A549 (cell line): ENCODE measurements around the gene CFAP61. TPM values are rescaled to one million over a fixed set of nuclear protein-coding genes. Genes with fewer than 3 reads are reported as not detected.

Experiments
- ATAC-seq, 2 experiments: fragments of 200-7000 bp in 1 of 2; fragments of >200 bp in 1 of 2; cut with Nextera tagmentation in 1 of 2; cut with Tn5 transposase in 1 of 2; 3 replicates each; pipeline versions ENCODE4 v1.8.0 to v1.9.1; 2018 to 2020; ENCODE audit warnings: mild to moderate bottlenecking in 1 of 2, moderate library complexity in 1 of 2
- CTCF ChIA-PET: fragments of 300-600 bp; sonication (Branson Sonifier 250); formaldehyde crosslinking; extraction: SDS; loops from one replicate; lab custom pipeline; 2021; ENCODE audit warnings: antibody characterized with exemption, inconsistent platforms; lab: Yijun Ruan, JAX
- POLR2A ChIA-PET: fragments of 350-600 bp; formaldehyde crosslinking; extraction: SDS; loops from one replicate; lab custom pipeline; 2021; ENCODE audit warnings: antibody characterized with exemption, inconsistent platforms; lab: Yijun Ruan, JAX
- DNase-seq, 2 experiments: peaks; one replicate each; pipeline versions ENCODE4 v3.0.0 to v3.0.0-alpha.2; 2011 to 2016; ENCODE audit warnings: low read depth in 1 of 2, low spot score in 1 of 2
- FAIRE-seq: peaks from 2 replicates; lab custom pipeline; 2011; peaks lifted over from hg19 to GRCh38; lab: Jason Lieb, UNC
- H3K27ac ChIP-seq, 2 experiments: fragments of >200 bp; sonication (Bioruptor Twin); formaldehyde crosslinking; 3 replicates each; pipeline ENCODE4 v1.5.1; 2016 to 2017
- H3K4me1 ChIP-seq: fragments of >200 bp; sonication (Bioruptor Twin); formaldehyde crosslinking; 3 replicates; pipeline ENCODE4 v1.6.1; 2016
- H3K4me2 ChIP-seq: fragments of >200 bp; sonication (Bioruptor Twin); formaldehyde crosslinking; 3 replicates; pipeline ENCODE4 v1.6.1; 2016
- H3K4me3 ChIP-seq: fragments of >200 bp; sonication (Bioruptor Twin); formaldehyde crosslinking; 3 replicates; pipeline ENCODE4 v1.5.1; 2016
- H3K9me3 ChIP-seq: fragments of >200 bp; sonication (Bioruptor Twin); formaldehyde crosslinking; 3 replicates; pipeline ENCODE4 v1.6.1; 2016
- ATOH8 ChIP-seq: fragments of 250-450 bp; sonication (Bioruptor Pico); IDR thresholded peaks from 2 replicates; pipeline ENCODE4 v1.5.0; 2020; ENCODE audit warnings: low read depth, mild to moderate bottlenecking, moderate library complexity
- BHLHE40 ChIP-seq: IDR thresholded peaks from 2 replicates; pipeline ENCODE4 v1.6.1; 2012; ENCODE audit warnings: low read depth, low read length, inconsistent platforms
- CBX2 ChIP-seq: fragments of 200-600 bp; sonication (generic); IDR thresholded peaks from 2 replicates; pipeline ENCODE4 v1.6.1; 2016; ENCODE audit warnings: low read depth, mild to moderate bottlenecking, borderline replicate concordance
- CHD2 ChIP-seq: fragments of 150-350 bp; IDR thresholded peaks from 2 replicates; pipeline ENCODE4 v1.6.1; 2014; ENCODE audit warnings: low read length; ENCODE audit not compliant: partially characterized antibody
- CHD4 ChIP-seq: fragments of 200-600 bp; sonication (generic); IDR thresholded peaks from 2 replicates; pipeline ENCODE4 v1.6.1; 2016; ENCODE audit warnings: antibody characterized with exemption, mild to moderate bottlenecking, borderline replicate concordance
- E2F6 ChIP-seq: IDR thresholded peaks from 2 replicates; pipeline ENCODE4 v1.6.1; 2012; ENCODE audit warnings: low read depth, borderline replicate concordance
- EHF ChIP-seq: fragments of 250-450 bp; sonication (Bioruptor Pico); IDR thresholded peaks from 2 replicates; pipeline ENCODE4 v1.5.0; 2020; ENCODE audit warnings: mild to moderate bottlenecking
- ELK1 ChIP-seq: fragments of 150-350 bp; IDR thresholded peaks from 2 replicates; pipeline ENCODE4 v1.6.1; 2014; ENCODE audit warnings: low read depth, mild to moderate bottlenecking, low read length
- FOXS1 ChIP-seq: fragments of 250-450 bp; sonication (Bioruptor Pico); IDR thresholded peaks from 2 replicates; pipeline ENCODE4 v1.5.0; 2020; ENCODE audit warnings: mild to moderate bottlenecking, moderate library complexity
- HEYL ChIP-seq: fragments of 250-450 bp; sonication (Bioruptor Pico); IDR thresholded peaks from 2 replicates; pipeline ENCODE4 v1.8.0; 2021; ENCODE audit warnings: mild to moderate bottlenecking, moderate library complexity
- HMGXB4 ChIP-seq: fragments of 250-450 bp; sonication (Bioruptor Pico); IDR thresholded peaks from 2 replicates; pipeline ENCODE4 v1.5.0; 2021; ENCODE audit warnings: mild to moderate bottlenecking, moderate library complexity, borderline replicate concordance
- HOXB13 ChIP-seq: fragments of 250-450 bp; sonication (Bioruptor Pico); IDR thresholded peaks from 2 replicates; pipeline ENCODE4 v1.5.0; 2020; ENCODE audit warnings: low read depth, mild to moderate bottlenecking, moderate library complexity
- MAZ ChIP-seq: fragments of 150-350 bp; IDR thresholded peaks from 2 replicates; pipeline ENCODE4 v1.6.1; 2014; ENCODE audit warnings: antibody characterized with exemption, low read depth, low read length, borderline replicate concordance
- NFE2L2 ChIP-seq: fragments of 150-350 bp; conservative IDR thresholded peaks from 2 replicates; pipeline ENCODE4 v1.6.1; 2014; ENCODE audit warnings: low read length
- NR3C1 ChIP-seq: fragments of >200 bp; sonication (Bioruptor Twin); formaldehyde crosslinking; IDR thresholded peaks from 3 replicates; pipeline ENCODE4 v1.6.1; 2017
- PHF8 ChIP-seq: fragments of 200-600 bp; sonication (generic); IDR thresholded peaks from 2 replicates; pipeline ENCODE4 v1.6.1; 2016; ENCODE audit warnings: low read depth, mild to moderate bottlenecking, antibody characterized with exemption, moderate library complexity, borderline replicate concordance
- RARB ChIP-seq: fragments of 250-450 bp; sonication (Bioruptor Pico); IDR thresholded peaks from 2 replicates; pipeline ENCODE4 v1.8.0; 2021; ENCODE audit warnings: mild to moderate bottlenecking, moderate library complexity
- REST ChIP-seq: fragments of 200-600 bp; sonication (generic); IDR thresholded peaks from 2 replicates; pipeline ENCODE4 v1.6.1; 2016; ENCODE audit warnings: antibody characterized with exemption, mild to moderate bottlenecking, moderate library complexity
- RNF2 ChIP-seq: fragments of 200-600 bp; sonication (generic); IDR thresholded peaks from 2 replicates; pipeline ENCODE4 v1.6.1; 2016; ENCODE audit warnings: low read depth, mild to moderate bottlenecking, antibody characterized with exemption, moderate library complexity, borderline replicate concordance
- TP53 ChIP-seq: fragments of 250-450 bp; sonication (Bioruptor Pico); IDR thresholded peaks from 2 replicates; pipeline ENCODE4 v1.5.0; 2021; ENCODE audit warnings: mild to moderate bottlenecking, moderate library complexity
- WGBS: methylation state at CpG from one replicate; pipeline ENCODE4 v1.1.6; 2017; ENCODE audit errors: missing lambda C conversion rate; 5-methylcytosine and 5-hydroxymethylcytosine counted together
- polyA plus RNA-seq, 4 experiments: library from polyadenylated mRNA; depleted of rRNA in 3 of 4; stranded (reverse); fragments of >200 nt; fragmentation: RNase III in 1 of 4; extraction: RNeasy Plus Mini Kit Qiagen cat#74134 plus additional on column Dnase treatment in 1 of 4; gene quantifications; 2 replicates in 3 of 4; 3 replicates in 1 of 4; pipeline ENCODE4 v1.2.3, GENCODE V29; 2011 to 2017

The CFAP61 gene
- polyA plus RNA-seq, 2 of the 4 experiments (the other 2 are of a cell fraction): 0.39 to 0.70 TPM

- no peak for ATAC-seq
- no peak for FAIRE-seq
- POLR2A ChIA-PET: no interaction called here
- H3K4me3 ChIP-seq: no peak overlapping the region
- H3K9me3 ChIP-seq: no peaks in the 10 kb centered on the region
- no peak overlapping the region for H3K27ac ChIP-seq
- CTCF ChIA-PET: interaction anchor here (1.2 kb wide), 1 partner anchor 8 kb away, joined by 3 read pairs; no protein-coding TSS in a partner anchor
- TF ChIP-seq HEYL (CRISPR knock-in tag) (no peak), E2F6 (no peak), ATOH8 (CRISPR knock-in tag) (no peak), RARB (CRISPR knock-in tag) (no peak), EHF (CRISPR knock-in tag) (no peak), HMGXB4 (CRISPR knock-in tag) (no peak), TP53 (CRISPR knock-in tag) (no peak), RNF2 (no peak), NFE2L2 (no peak), CBX2 (no peak), ELK1 (no peak), CHD2 (no peak), NR3C1 (no peak), CHD4 (no peak), REST (no peak), BHLHE40 (no peak), PHF8 (no peak), FOXS1 (no peak), MAZ (no peak), HOXB13 (CRISPR knock-in tag) (no peak)
- DNase-seq: no peak
- H3K4me2 ChIP-seq: no peak overlapping the region
- WGBS: 23% methylated on average over 7 of the region's 7 CpGs
- H3K4me1 ChIP-seq: no peaks in the 10 kb centered on the region
Measured at GRCh38 chr20:20299904-20300303, 247.6 kb downstream of the CFAP61 start.
